Gastroesophageal sphincter (tissue), 3 donors: ENCODE results near the gene SLC9A8.

ENCODE experiments used
- POLR2AphosphoS5 ChIP-seq: sonication (generic); formaldehyde crosslinking; IDR thresholded peaks from one replicate; pipeline ENCODE4 v1.6.1; 2017; ENCODE audit warnings: antibody characterized with exemption
- TF ChIP-seq, protein P1 (sequence below), 4 experiments: fragments of 200-600 bp in 2 of 4; fragments of 450-650 bp in 2 of 4; sonication (generic) in 1 of 4; IDR thresholded peaks; one replicate each; pipeline ENCODE4 v1.5.1; 2017 to 2019; ENCODE audit warnings: antibody characterized with exemption in 4 of 4, mild to moderate bottlenecking in 2 of 4, moderate library complexity in 2 of 4

DNA sequence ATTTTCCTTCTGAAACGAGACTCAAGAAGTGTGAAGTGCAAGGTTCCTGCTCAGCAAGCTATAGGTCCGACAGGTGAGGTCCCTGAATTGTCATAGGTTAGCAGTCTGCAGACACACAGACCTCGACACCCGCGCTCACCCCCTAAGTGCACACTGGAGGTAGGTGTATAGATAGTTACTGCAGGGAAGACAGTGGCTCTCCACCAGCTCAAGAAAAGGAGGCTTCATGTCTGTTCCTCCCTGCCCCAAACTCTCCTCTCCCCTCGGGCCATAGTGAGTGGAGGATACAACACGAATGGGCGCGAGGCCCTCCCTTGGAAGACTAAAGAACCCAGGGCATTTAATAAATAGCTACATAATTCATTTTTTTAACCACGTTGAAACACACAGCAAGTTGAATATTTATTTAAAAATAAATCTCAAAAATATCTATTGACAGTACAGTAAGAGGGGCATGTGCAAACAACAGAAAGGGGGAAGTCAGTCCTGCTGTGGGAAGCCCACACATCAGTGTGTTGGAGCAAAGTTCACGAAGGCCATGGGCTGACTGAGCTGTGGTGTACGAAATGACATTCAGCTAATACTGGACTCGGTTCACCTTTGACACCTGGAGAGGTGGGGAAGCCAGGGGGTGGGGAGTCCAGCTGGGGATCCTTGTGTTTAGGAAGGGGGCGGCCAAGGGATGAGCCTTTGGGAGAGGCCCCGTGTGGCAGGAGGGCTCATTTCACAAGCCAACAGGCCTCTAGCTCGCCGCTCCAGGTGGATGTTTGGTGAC is 92.0 kb downstream of the SLC9A8 start:
- TF ChIP-seq, protein P1, sequence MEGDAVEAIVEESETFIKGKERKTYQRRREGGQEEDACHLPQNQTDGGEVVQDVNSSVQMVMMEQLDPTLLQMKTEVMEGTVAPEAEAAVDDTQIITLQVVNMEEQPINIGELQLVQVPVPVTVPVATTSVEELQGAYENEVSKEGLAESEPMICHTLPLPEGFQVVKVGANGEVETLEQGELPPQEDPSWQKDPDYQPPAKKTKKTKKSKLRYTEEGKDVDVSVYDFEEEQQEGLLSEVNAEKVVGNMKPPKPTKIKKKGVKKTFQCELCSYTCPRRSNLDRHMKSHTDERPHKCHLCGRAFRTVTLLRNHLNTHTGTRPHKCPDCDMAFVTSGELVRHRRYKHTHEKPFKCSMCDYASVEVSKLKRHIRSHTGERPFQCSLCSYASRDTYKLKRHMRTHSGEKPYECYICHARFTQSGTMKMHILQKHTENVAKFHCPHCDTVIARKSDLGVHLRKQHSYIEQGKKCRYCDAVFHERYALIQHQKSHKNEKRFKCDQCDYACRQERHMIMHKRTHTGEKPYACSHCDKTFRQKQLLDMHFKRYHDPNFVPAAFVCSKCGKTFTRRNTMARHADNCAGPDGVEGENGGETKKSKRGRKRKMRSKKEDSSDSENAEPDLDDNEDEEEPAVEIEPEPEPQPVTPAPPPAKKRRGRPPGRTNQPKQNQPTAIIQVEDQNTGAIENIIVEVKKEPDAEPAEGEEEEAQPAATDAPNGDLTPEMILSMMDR (IDR thresholded peaks at IDR 0.05): no peak
- no peak for TF ChIP-seq POLR2AphosphoS5
